ENCODE data around the gene TWIST2. TPM values are rescaled to one million over a fixed set of nuclear protein-coding genes. Genes with fewer than 3 reads are reported as not detected.

Gene TWIST2
- total RNA-seq, 2 experiments from 2014 or later, result not detected

GRCh38 chr2:238929242-238930081 is 81.6 kb downstream of the TWIST2 start:
- CTCF ChIA-PET, result no interaction called here
- POLR2A ChIA-PET, result no interaction called here

DNA sequence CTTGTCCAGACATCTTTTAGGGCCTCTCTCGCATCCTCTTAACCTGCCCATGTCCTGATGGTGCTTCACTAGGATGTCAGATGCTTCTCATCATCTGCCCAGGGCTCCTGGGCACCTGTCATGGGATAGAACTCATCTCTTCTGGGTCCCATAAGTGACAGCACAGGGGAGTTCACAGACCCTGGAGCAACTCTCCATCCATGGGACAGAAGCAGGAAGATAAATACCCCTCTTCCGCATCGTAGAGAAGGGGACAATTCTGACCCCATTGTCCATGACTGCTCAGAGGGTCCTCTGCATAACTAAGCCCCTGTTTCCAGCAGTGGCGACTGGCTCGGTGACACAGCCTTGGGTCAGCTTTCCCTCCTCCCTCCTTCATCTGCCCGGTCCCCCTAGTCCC is 82.3 kb downstream of the TWIST2 start:
- POLR2A ChIA-PET, result no interaction called here
- CTCF ChIA-PET, result no interaction called here

DNA sequence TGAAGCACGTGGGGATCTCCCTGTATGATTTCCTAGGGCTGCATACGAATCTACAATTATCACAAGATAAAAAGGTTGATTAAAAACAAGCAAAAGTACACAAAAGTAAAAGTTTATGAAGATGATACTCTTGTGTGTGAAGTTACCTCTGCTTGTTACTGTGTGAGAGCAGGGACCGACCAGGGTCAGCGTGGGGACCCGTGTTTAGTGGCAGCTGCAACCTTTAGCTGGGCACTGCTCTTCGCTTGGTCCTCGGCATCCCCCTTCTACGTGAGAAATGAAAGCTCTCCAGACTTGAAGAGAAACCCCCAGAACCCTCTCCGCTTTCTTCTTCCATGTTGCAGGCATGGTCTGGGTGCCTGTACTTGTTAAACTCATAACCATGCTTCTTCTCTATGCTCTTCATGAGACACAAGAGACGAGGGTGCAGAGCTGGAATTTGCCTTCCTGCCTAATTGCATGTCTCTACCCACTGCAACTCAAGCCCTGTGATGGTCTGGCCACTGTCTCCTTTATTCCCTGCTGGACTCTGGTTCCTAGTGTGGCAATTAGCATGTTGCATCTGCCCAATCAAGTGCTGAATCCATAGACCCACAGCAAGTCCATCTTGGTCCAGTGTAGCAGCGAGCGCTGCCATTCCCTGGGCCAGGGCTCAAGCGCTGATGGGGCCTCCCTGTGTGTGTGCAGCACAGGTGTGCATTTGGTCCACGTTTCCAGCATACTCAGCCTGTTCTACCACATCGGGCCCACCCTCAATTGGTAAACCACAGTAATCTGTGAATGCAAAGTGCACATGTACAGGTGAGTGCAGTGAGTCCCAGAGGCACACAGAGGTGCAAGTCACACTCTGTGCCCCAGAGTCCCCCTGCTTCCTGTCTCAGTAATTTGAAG is 88.5 kb downstream of the TWIST2 start:
- POLR2A ChIA-PET, result interaction anchor here (0.7 kb wide), 1 partner anchor 95 kb away, joined by 4 read pairs; no protein-coding TSS in a partner anchor
- CTCF ChIA-PET, result no interaction called here

DNA sequence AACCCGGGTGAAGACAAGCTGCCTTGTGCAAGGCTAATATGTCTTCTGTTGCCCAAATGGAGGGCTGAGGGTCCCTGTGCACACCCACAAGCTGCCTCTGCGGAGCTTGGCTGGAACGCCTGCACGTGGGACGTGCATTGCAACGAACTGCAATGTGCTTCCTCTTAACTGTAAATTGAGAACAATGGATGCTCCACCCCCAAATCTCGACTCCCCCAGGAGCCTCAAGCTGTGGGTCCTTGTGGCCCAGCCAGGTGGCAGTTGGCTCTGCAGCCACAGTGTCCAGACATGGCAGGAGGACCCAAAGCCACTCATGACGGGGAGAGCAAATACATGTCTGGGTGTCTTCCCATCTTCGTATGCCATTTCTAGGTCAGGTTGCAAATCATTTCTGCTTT is 90.1 kb downstream of the TWIST2 start:
- ChIA-PET CTCF (no interaction called here), POLR2A (no interaction called here)

GRCh38 chr2:238938401-238939055 is 90.6 kb downstream of the TWIST2 start:
- ChIA-PET POLR2A (no interaction called here), CTCF (no interaction called here)

- POLR2A ChIA-PET, result no interaction called here
- CTCF ChIA-PET, result no interaction called here
Measured at GRCh38 chr2:238939074-238939473, 91.2 kb downstream of the TWIST2 start.

- ChIA-PET CTCF (no interaction called here), POLR2A (no interaction called here)
Measured at GRCh38 chr2:238939521-238940403, 91.9 kb downstream of the TWIST2 start.

- POLR2A ChIA-PET, result no interaction called here
- CTCF ChIA-PET, result no interaction called here
Measured at GRCh38 chr2:238940806-238941205, 92.9 kb downstream of the TWIST2 start.

- POLR2A ChIA-PET, result no interaction called here
- CTCF ChIA-PET, result no interaction called here
Measured at GRCh38 chr2:238941262-238941792, 93.4 kb downstream of the TWIST2 start.

DNA sequence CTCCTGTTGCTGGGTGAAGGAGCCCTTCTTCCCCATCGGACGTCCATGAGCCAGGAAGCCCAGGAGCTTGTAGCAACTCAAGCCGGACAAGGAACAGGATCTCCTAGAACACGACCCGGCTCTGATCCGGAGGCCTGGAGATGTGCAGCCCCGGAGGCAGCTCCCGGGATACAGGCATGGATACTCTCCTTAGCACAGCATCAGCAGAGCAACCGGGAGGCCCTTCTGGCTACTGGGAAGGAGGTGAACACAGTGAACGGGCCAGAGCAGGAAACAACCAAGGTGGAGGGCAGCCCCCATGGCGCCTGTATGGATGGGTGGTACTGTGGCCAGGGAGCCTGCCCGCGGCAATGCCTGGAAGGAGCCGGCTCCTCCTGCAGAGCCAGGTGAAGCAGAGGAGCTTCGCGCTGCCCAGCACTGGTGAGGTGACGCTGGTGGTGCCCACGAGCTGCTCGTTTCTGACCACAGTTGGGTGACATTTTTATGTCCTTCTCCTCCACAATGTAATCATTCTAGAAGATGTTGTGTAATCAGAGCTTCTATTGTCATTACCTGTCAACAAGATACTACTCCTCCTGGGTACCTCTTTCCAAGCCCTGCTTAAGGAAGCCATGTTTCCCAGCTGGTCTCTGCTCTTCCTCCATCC is 94.3 kb downstream of the TWIST2 start:
- ChIA-PET CTCF (no interaction called here), POLR2A (no interaction called here)

- POLR2A ChIA-PET, result no interaction called here
- CTCF ChIA-PET, result no interaction called here
Measured at GRCh38 chr2:238942726-238943300, 94.9 kb downstream of the TWIST2 start.

- ChIA-PET CTCF (no interaction called here), POLR2A (no interaction called here)
Measured at GRCh38 chr2:238943338-238944067, 95.6 kb downstream of the TWIST2 start.

GRCh38 chr2:238945433-238946150 is 97.7 kb downstream of the TWIST2 start:
- CTCF ChIA-PET, result no interaction called here
- POLR2A ChIA-PET, result no interaction called here

GRCh38 chr2:238946318-238947242 is 98.7 kb downstream of the TWIST2 start:
- ChIA-PET CTCF (no interaction called here), POLR2A (no interaction called here)

- ChIA-PET CTCF (no interaction called here), POLR2A (no interaction called here)
Measured at GRCh38 chr2:238947243-238947760, 99.4 kb downstream of the TWIST2 start.

All from activated CD8-positive, alpha-beta memory T cell treated with anti-CD3 and anti-CD28 coated beads for 36 hours (primary cell).